HG02981 (cell line): Measurements from ENCODE around the gene INPP4B.

Source experiments
- ATAC-seq: cut with Tn5 transposase; IDR thresholded peaks from one replicate; pipeline ENCODE4 v1.9.1; 2021; ENCODE audit warnings: mild to moderate bottlenecking, moderate library complexity; ENCODE audit not compliant: unreplicated experiment

The INPP4B gene

DNA sequence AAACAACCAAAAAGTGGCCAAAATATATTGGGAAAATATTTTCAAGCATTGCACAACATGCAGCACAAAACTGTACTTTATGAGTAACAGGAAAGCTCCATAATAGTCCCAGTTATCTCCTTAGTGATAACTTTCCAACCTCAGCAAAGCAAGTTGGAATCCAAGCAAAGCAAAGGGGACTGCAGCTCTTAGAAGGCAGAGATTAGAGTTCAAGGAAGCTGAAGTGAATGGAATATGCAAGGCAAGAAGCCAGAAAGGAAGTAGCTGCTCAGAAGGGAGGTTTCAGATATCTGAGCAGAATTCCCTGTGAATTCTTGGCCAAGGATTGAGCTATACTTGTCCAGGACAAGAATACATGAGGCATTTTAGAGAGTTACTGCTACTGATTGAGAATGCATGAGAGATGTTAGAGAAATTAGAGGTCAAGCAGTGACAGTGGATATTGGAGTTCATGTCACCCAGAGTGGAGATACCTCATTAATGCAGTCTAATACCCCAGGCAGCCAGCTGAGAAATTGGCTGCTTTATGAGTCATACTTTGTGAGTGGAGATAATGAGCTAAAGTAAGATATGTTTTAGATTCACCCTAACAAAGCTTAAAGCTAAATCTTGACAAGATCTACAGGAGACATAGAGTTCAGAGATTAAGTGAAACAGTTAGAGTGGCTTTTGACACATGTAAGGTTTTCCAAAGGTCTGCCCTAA, 102.8 kb downstream of the INPP4B start:
- no peak for ATAC-seq

DNA sequence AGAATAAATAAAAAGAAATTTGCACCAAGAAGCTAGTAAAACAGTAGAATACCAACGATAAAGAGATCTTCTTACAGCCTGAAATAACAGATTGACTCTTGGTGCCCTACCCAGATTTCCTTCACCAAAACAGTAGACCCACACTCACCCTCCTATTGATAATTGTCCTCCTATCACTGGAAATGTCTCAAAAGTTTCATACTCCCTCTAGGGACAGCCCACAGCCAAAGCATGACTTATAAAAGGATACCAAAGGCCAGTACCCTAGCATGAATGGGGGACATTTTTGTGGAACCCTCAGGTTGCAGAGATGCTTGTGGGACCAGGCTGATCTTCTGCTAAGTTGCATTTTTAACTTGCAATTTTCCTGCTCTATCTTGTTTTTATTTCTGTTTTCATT, 104.1 kb downstream of the INPP4B start:
- no peak for ATAC-seq

- no peak for ATAC-seq
These were observed 117.9 kb downstream of the INPP4B start for GRCh38 chr4:142728233-142728632.

DNA sequence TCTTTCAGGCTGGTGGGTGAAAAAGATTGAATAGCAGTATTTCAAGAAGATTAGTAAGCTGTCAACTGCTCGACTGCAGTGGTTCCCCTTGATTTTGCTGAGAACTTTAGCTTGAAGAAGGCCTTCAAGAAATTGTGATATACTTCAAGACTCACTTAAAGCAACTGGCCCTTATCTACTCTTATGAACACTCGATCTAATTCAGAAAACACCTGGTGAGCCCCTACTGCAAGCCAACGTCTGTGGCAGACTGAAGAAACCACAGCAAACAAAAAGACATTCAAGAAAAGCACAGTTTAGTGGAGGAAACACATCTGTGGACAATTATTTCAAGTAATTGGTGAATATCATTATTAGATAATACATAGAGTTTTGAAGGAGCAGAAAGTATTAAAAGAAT, 119.0 kb downstream of the INPP4B start:
- ATAC-seq, result no peak

GRCh38 chr4:142725886-142726285, 120.2 kb downstream of the INPP4B start:
- ATAC-seq, result no peak

DNA sequence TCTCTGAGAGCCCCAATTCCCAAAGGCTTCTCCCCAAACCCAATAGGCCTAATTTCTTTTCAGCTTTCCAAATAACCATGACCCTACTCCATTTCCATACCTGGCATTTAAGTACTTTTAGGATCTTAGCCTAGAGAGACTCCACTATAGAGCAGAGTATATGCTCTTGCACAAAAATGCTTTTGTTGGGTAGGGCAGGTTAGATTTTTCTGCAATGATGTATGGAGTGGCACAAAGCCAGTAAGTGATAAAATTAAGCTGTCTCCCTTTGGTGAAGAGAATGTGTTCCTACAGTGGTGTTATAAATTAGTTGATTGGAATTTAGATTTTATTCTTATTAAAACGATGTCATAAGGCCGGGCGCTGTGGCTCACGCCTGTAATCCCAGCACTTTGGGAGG, 124.9 kb downstream of the INPP4B start:
- no peak for ATAC-seq

DNA sequence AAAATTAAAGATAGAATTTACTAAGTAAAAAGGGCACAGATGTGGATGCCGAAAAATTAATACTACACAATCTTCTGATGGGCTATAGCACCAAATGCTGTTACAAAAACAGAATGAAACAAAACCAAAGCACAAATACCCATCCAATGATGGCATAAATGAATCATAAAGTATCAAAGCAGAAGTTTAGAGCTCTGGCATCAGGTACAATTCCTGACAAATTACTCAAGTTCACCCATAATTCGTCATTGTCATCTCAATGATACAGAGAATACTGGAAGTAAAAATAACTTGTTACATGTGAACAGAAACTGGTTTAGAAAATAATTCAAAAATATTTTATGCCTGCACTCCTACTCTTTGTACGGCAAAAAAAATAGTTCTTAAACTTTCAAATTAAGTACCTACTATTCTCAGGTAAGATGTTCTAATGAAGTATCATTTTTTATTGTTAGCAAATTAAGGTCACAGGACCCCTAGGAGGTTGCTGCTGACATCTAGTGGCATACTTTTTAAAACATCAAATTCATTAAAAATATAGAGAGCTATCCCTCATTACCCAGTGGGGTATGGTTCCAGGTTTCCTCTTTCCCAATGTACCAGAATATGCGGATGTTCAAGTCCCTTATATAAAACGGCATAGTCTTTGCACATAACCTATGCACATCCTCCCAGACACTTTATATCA, 126.1 kb downstream of the INPP4B start:
- ATAC-seq, result no peak

DNA sequence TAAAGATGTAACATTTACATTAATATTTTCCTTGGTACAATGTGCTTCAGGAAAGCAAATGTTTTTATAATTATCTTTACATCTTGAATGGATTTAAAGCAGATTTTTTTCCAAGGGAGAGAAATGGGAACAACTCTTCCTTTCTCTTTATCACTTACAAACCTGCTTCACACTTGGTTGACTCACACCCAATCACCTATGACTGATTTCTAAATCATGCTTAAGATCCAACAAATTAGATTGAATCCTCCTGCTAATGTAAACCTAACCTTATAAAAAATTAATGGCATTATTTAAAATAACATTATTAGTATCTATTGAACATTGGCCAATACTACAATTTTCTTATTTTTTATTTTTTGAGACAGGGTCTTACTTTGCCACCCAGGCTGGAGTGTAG, 127.1 kb downstream of the INPP4B start:
- no peak for ATAC-seq

DNA sequence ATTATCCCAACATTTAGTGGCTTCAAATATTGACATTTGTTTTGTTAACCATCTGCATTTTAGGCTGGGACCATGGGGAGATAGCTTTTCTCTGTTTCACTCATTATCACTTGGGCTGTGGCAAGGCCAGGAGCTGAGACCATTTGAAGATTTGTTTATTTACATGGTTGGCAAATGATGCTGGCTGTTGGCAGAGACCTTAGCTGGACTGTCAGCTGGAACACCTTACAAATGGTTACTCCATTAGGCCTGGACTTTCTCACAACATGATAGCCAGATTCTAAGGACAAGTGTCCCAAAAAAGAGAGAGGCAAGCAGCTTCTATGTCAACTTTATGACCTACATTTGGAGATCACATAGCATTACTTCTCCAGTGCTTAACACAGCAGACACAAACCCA, 130.4 kb downstream of the INPP4B start:
- ATAC-seq, result no peak

GRCh38 chr4:142713282-142714030, 132.6 kb downstream of the INPP4B start:
- no peak for ATAC-seq

DNA sequence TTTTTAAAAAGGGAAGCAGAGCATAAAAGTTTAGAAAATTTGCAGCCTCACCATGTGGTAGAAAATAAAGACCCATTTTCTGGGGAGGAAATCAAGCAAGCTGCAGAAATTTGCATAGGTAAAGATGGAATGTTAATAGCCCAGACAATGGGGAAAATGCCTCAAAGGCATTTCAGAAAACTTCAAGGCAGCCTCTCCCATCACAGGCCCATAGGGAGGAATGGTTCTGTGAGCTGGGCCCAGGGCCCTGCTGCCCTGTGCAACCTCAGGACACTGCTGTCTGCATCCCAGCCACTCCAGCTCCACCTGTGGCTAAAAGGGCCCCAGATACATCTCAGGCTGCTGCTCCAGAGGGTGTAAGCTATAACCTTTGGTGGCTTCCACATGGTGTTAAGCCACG, 137.9 kb downstream of the INPP4B start:
- ATAC-seq, result no peak

- ATAC-seq, result no peak
These were observed 138.7 kb downstream of the INPP4B start for GRCh38 chr4:142707401-142707800.

GRCh38 chr4:142706381-142706780, 139.7 kb downstream of the INPP4B start:
- no peak for ATAC-seq

- ATAC-seq, result no peak
These were observed 140.3 kb downstream of the INPP4B start for GRCh38 chr4:142705820-142706219.

DNA sequence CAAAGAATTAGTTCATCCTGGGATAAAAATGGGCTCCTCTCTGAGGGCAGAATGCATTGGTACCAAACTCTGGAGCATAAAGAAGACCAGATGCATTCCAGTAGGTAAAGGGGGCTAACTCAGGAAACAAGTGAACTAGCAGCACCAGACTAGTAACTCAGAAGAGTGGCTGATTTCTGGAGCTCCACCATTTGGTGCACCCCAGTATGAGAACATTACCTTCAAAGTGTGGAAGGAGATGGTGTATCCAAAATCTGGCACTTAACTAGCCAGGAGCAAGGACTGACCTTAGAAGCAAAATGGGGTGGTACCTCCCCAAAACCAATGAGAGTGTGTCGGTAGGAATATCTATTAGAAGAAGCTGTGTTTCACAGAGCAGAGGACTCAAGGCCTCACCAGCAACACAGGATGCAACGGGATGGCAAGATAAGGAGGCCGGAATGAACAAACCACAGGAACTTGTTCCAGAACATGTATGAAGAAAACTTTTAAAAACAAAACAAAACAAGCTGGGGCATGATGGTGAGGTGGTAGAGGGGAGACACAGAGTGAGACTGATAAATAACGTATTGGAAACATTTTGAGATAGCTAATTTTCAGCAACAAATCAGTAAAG, 142.3 kb downstream of the INPP4B start:
- ATAC-seq, result no peak

- ATAC-seq, result no peak
These were observed 145.1 kb downstream of the INPP4B start for GRCh38 chr4:142701017-142701416.

DNA sequence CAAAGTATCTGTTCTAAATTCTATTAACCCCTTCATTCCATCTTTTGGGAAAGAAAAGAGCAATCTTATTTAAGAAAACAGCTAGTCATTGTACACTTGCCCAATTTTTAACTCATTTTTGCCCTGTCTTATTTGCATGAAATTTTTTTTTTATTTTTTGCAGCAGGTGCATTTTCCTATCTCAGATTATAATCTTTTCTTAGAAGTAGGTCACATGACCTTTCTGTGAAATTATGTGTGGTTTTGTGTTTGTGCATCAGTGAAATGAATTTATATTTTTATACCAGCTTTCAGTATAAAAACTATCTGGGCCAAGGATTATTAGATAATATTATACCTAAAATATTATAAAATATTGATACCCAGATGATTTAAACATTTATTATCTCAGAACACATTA, 145.6 kb downstream of the INPP4B start:
- ATAC-seq, result no peak

GRCh38 chr4:142698552-142698951, 147.5 kb downstream of the INPP4B start:
- ATAC-seq, result no peak

DNA sequence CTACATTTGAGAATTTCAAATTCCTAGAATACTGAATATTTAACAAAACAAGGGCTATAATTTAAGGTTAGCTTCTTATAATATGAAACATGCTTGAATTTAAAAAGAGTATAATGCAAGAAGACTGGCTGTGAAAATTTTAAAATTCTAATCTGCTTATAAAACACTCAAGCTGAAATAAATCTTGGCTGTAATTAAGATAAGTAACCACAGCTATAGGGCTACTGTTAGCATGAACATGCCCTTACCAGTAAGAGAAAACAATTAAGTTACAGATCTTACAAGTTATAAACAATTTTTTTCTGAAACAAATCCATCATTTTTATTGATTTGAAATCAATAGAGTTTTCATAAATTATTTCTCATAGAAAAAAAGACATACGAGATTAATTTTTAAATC, 148.2 kb downstream of the INPP4B start:
- no peak for ATAC-seq

GRCh38 chr4:142697320-142697719, 148.8 kb downstream of the INPP4B start:
- no peak for ATAC-seq

- ATAC-seq, result no peak
These were observed 149.6 kb downstream of the INPP4B start for GRCh38 chr4:142696334-142697122.
